H9 (cell line): ENCODE measurements around the gene PGBD2. TPM values are rescaled to one million over a fixed set of nuclear protein-coding genes. Genes with fewer than 3 reads are reported as not detected.
A peak's percentile ranks its signal among the peaks of the same experiment; 100 is the strongest.

Experiments used
- DNase-seq: peaks from one replicate; pipeline ENCODE4 v3.0.0-alpha.2; 2017
- H2AFZ ChIP-seq: one replicate; pipeline ENCODE4 v1.6.1; 2013; ENCODE audit warnings: mild to moderate bottlenecking, low read length, control low read depth, moderate library complexity
- H2AK5ac ChIP-seq: 2 replicates; pipeline ENCODE4 v1.6.1; 2013; ENCODE audit warnings: low read length, control low read depth, mixed read lengths; ENCODE audit not compliant: insufficient read length
- H2BK120ac ChIP-seq: one replicate; pipeline ENCODE4 v1.6.1; 2013; ENCODE audit warnings: low read depth, mild to moderate bottlenecking, low read length, control low read depth, inconsistent platforms; ENCODE audit not compliant: poor library complexity, severe bottlenecking
- H2BK12ac ChIP-seq: 2 replicates; pipeline ENCODE4 v1.6.1; 2013; ENCODE audit warnings: low read length, control low read depth, mixed read lengths, low read depth; ENCODE audit not compliant: insufficient read length
- H2BK15ac ChIP-seq: 2 replicates; pipeline ENCODE4 v1.6.1; 2013; ENCODE audit warnings: low read depth, low read length, control low read depth
- H2BK20ac ChIP-seq: one replicate; pipeline ENCODE4 v1.6.1; 2013; ENCODE audit warnings: low read depth, mild to moderate bottlenecking, low read length, control low read depth, inconsistent platforms; ENCODE audit not compliant: poor library complexity, severe bottlenecking
- H2BK5ac ChIP-seq: 2 replicates; pipeline ENCODE4 v1.6.1; 2013; ENCODE audit warnings: low read length, control low read depth, mixed read lengths; ENCODE audit not compliant: insufficient read length
- H3K14ac ChIP-seq: 2 replicates; pipeline ENCODE4 v1.6.1; 2013; ENCODE audit warnings: low read length, control low read depth; ENCODE audit not compliant: insufficient read depth
- H3K18ac ChIP-seq: 2 replicates; pipeline ENCODE4 v1.6.1; 2013; ENCODE audit warnings: low read depth, mild to moderate bottlenecking, mixed read lengths, low read length, control low read depth; ENCODE audit not compliant: insufficient read length
- H3K23ac ChIP-seq: 2 replicates; pipeline ENCODE4 v1.6.1; 2013; ENCODE audit warnings: low read length, control low read depth, mixed read lengths, low read depth; ENCODE audit not compliant: insufficient read length
- H3K23me2 ChIP-seq: 2 replicates; pipeline ENCODE4 v1.6.1; 2013; ENCODE audit warnings: low read depth, mild to moderate bottlenecking, mixed read lengths, low read length, control low read depth; ENCODE audit not compliant: insufficient read length, poor library complexity, severe bottlenecking
- H3K27ac ChIP-seq: 2 replicates; pipeline ENCODE4 v1.5.1; 2013; ENCODE audit warnings: low read length, control low read depth, mixed read lengths, low read depth; ENCODE audit not compliant: insufficient read length
- H3K27me3 ChIP-seq: 2 replicates; pipeline ENCODE4 v1.6.1; 2013; ENCODE audit warnings: low read length, control low read depth, inconsistent platforms; ENCODE audit not compliant: insufficient read depth
- H3K4ac ChIP-seq: 2 replicates; pipeline ENCODE4 v1.6.1; 2013; ENCODE audit warnings: low read depth, mild to moderate bottlenecking, control low read depth, inconsistent platforms, low read length, moderate library complexity
- H3K4me1 ChIP-seq: 2 replicates; pipeline ENCODE4 v1.6.1; 2013; ENCODE audit warnings: low read length, control low read depth, inconsistent platforms; ENCODE audit not compliant: insufficient read depth
- H3K4me2 ChIP-seq: 2 replicates; pipeline ENCODE4 v1.6.1; 2013; ENCODE audit warnings: low read length, control low read depth, mixed read lengths; ENCODE audit not compliant: insufficient read length, insufficient read depth
- H3K56ac ChIP-seq: 2 replicates; pipeline ENCODE4 v1.6.1; 2013; ENCODE audit warnings: low read depth, mild to moderate bottlenecking, mixed read lengths, low read length, control low read depth; ENCODE audit not compliant: insufficient read length
- H3K79me1 ChIP-seq: 2 replicates; pipeline ENCODE4 v1.6.1; 2013; ENCODE audit warnings: low read depth, mild to moderate bottlenecking, moderate library complexity, low read length, control low read depth, inconsistent platforms; ENCODE audit not compliant: insufficient read depth, poor library complexity, severe bottlenecking
- H3K79me2 ChIP-seq: 2 replicates; pipeline ENCODE4 v1.6.1; 2013; ENCODE audit warnings: low read length, control low read depth, inconsistent platforms; ENCODE audit not compliant: insufficient read depth
- H3K9ac ChIP-seq: 2 replicates; pipeline ENCODE4 v1.6.1; 2013; ENCODE audit warnings: low read length, control low read depth, mixed read lengths; ENCODE audit not compliant: insufficient read length; ENCODE audit errors: extremely low read depth
- H3K9me3 ChIP-seq: one replicate; pipeline ENCODE4 v1.6.1; 2013; ENCODE audit warnings: low read depth, low read length, inconsistent platforms; ENCODE audit not compliant: control insufficient read depth
- H3T11ph ChIP-seq: one replicate; pipeline ENCODE4 v1.6.1; 2013; ENCODE audit warnings: mild to moderate bottlenecking, low read length, control low read depth, inconsistent platforms
- H4K20me1 ChIP-seq: one replicate; pipeline ENCODE4 v1.6.1; 2013; ENCODE audit not compliant: control insufficient read depth, insufficient read length, insufficient read depth
- H4K5ac ChIP-seq: 2 replicates; pipeline ENCODE4 v1.6.1; 2013; ENCODE audit warnings: low read depth, mild to moderate bottlenecking, mixed read lengths, low read length, control low read depth; ENCODE audit not compliant: insufficient read length
- H4K8ac ChIP-seq: replicated peaks from 2 replicates; pipeline ENCODE4 v1.6.1; 2013; ENCODE audit warnings: low read length, control low read depth, mixed read lengths, low read depth; ENCODE audit not compliant: insufficient read length
- H4K91ac ChIP-seq: 2 replicates; pipeline ENCODE4 v1.6.1; 2013; ENCODE audit warnings: low read depth, mild to moderate bottlenecking, moderate library complexity, mixed read lengths, low read length, control low read depth; ENCODE audit not compliant: insufficient read length
- H3K27ac Mint-ChIP-seq, 3 experiments: 2 replicates in 2 of 3; 3 replicates in 1 of 3; pipeline ENCODE4 v1.8.0; 2020 to 2021; ENCODE audit warnings: mixed read lengths in 3 of 3, mild to moderate bottlenecking in 1 of 3, moderate library complexity in 1 of 3
- H3K27me3 Mint-ChIP-seq: 2 replicates; pipeline ENCODE4 v1.8.0; 2021; ENCODE audit warnings: low read depth, mild to moderate bottlenecking, moderate library complexity, mixed read lengths
- H3K36me3 Mint-ChIP-seq, 3 experiments: 2 replicates in 2 of 3; 3 replicates in 1 of 3; pipeline ENCODE4 v1.8.0; 2020 to 2021; ENCODE audit warnings: low read depth in 3 of 3, mixed read lengths in 3 of 3; ENCODE audit not compliant: insufficient read depth in 1 of 3
- H3K4me1 Mint-ChIP-seq, 2 experiments: 2 replicates each; pipeline ENCODE4 v1.8.0; 2020; ENCODE audit warnings: mixed read lengths in 2 of 2
- H3K4me3 Mint-ChIP-seq, 2 experiments: 2 replicates in 1 of 2; 3 replicates in 1 of 2; pipeline ENCODE4 v1.8.0; 2020 to 2021; ENCODE audit warnings: mild to moderate bottlenecking in 2 of 2, mixed read lengths in 2 of 2, moderate library complexity in 1 of 2
- H3K9me3 Mint-ChIP-seq, 2 experiments: 2 replicates in 1 of 2; 3 replicates in 1 of 2; pipeline ENCODE4 v1.8.0; 2020; ENCODE audit warnings: mild to moderate bottlenecking in 2 of 2, mixed read lengths in 2 of 2, moderate library complexity in 1 of 2
- CTCF ChIP-seq: fragments of 200-600 bp; sonication (generic); conservative IDR thresholded peaks from 3 replicates; pipeline ENCODE4 v1.8.0; 2021; ENCODE audit warnings: antibody characterized with exemption, mild to moderate bottlenecking
- WGBS: extraction: QIAGEN DNeasy Blood & Tissue Kit; methylation state at CpG from one replicate; pipeline ENCODE4 v1.1.7; 2013; ENCODE audit warnings: missing lambda C conversion rate, low lambda C conversion rate, mixed read lengths; ENCODE audit not compliant: insufficient read length; ENCODE audit errors: extremely low coverage; 5-methylcytosine and 5-hydroxymethylcytosine counted together
- total RNA-seq: library from RNA; stranded (reverse); gene quantifications from 2 replicates; pipeline ENCODE4 v1.2.1, GENCODE V29; 2021

PGBD2 gene
- total RNA-seq, 1 experiment from 2014 or later = 10.4 TPM

DNA sequence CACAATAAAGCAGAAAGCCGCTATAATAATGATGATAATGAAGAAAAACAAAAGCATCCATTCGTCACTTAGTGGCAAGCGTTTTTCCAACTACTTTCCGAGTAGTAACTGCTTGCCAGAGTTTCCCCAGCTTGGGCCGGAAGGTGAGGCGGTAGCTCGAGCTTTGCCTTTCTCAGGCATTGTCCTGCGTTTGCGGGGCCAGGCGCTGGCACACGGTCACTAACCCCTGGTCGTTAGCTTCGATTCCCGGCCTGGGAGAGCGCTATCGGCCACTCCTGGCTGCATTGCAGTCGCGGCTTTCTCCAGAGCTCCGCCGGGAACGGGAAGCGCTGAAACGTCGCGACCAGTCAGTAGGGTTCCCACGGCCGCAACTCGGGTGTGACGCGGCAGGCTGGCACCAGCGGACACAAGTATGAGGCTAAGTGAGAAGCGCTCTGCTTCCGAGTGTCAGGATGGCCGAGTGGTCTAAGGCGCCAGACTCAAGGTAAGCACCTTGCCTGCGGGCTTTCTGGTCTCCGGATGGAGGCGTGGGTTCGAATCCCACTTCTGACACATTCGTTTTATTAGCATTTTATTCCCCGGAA lies 32.5 kb upstream of the PGBD2 start:
- H3K4me1 ChIP-seq = no peaks in the 10 kb centered on the region
- no peak for TF ChIP-seq CTCF
- Mint-ChIP-seq H3K4me1 (peaks cover 5 to 11% of the 10 kb centered on the region in 2 experiments; a peak in 2 of 4 replicates), H3K9me3 (peaks cover 2 to 7% of the 10 kb centered on the region in 2 experiments; a peak in 2 of 5 replicates), H3K4me3 (peak overlapping the region; percentile 95 to 97), H3K27me3 (peaks cover 9% of the 10 kb centered on the region), H3K27ac (peak overlapping the region; percentile 97 to 98 (median 97)), H3K36me3 (no peaks in the 10 kb centered on the region; a peak in 1 of 7 replicates)
- no peak overlapping the region for H3K4ac ChIP-seq
- no peak overlapping the region for H2BK12ac ChIP-seq
- peak; percentile 97 for DNase-seq
- no CpG with 5 or more reads among the region's 41 CpGs for WGBS
- H3T11ph ChIP-seq = no peak overlapping the region
- H3K79me1 ChIP-seq = no peaks in the 10 kb centered on the region
- H3K27ac ChIP-seq = peak overlapping the region; percentile 3
- peak overlapping the region; percentile 28; the same call in 1 of the 2 replicates for H3K14ac ChIP-seq
- H3K4me2 ChIP-seq = peak overlapping the region; percentile 61
- peak overlapping the region; percentile 57 for H3K18ac ChIP-seq
- H3K23me2 ChIP-seq = no peaks in the 10 kb centered on the region
- H4K20me1 ChIP-seq = no peaks in the 10 kb centered on the region
- H2BK20ac ChIP-seq = no peak overlapping the region
- peak overlapping the region; percentile 74 for H3K9ac ChIP-seq
- H4K8ac ChIP-seq = no peak overlapping the region
- H3K23ac ChIP-seq = no peak overlapping the region
- H3K56ac ChIP-seq = no peak overlapping the region
- no peaks in the 10 kb centered on the region for H3K9me3 ChIP-seq
- no peak overlapping the region for H4K91ac ChIP-seq
- no peaks in the 10 kb centered on the region for H3K79me2 ChIP-seq
- H2BK5ac ChIP-seq = no peak overlapping the region
- no peak overlapping the region for H2AFZ ChIP-seq
- H2BK15ac ChIP-seq = no peak overlapping the region
- no peak overlapping the region for H2AK5ac ChIP-seq
- no peak overlapping the region for H4K5ac ChIP-seq
- H2BK120ac ChIP-seq = no peak overlapping the region
- H3K27me3 ChIP-seq = no peaks in the 10 kb centered on the region
